HG03064 (cell line): Measurements from ENCODE around the gene FARP1.
"Not testable (repeated sequence)": the region's sequence is repeated elsewhere in the genome, so short reads cannot be mapped to it uniquely, and the experiment has no call there.

Source experiments
- ATAC-seq: cut with Tn5 transposase; IDR thresholded peaks from one replicate; pipeline ENCODE4 v1.9.1; 2021; ENCODE audit warnings: low read depth; ENCODE audit not compliant: unreplicated experiment

FARP1 gene

GRCh38 chr13:98223741-98224140 lies 80.8 kb downstream of the FARP1 start:
- no peak for ATAC-seq

- no peak for ATAC-seq
These were observed 81.7 kb downstream of the FARP1 start for GRCh38 chr13:98224557-98224956.

- ATAC-seq, result no peak
These were observed 82.4 kb downstream of the FARP1 start for GRCh38 chr13:98225036-98225940.

- ATAC-seq, result no peak
These were observed 83.6 kb downstream of the FARP1 start for GRCh38 chr13:98226496-98226895.

GRCh38 chr13:98228661-98229341 lies 85.9 kb downstream of the FARP1 start:
- no peak for ATAC-seq

- not testable (repeated sequence) for ATAC-seq
These were observed 87.9 kb downstream of the FARP1 start for GRCh38 chr13:98230762-98231161.

- no peak for ATAC-seq
These were observed 89.6 kb downstream of the FARP1 start for GRCh38 chr13:98232456-98232855.

GRCh38 chr13:98233127-98233526 lies 90.2 kb downstream of the FARP1 start:
- no peak for ATAC-seq

- no peak for ATAC-seq
These were observed 91.5 kb downstream of the FARP1 start for GRCh38 chr13:98234348-98234747.

GRCh38 chr13:98236197-98236596 lies 93.3 kb downstream of the FARP1 start:
- ATAC-seq, result no peak

GRCh38 chr13:98237331-98237730 lies 94.4 kb downstream of the FARP1 start:
- ATAC-seq, result no peak

GRCh38 chr13:98239162-98240076 lies 96.5 kb downstream of the FARP1 start:
- ATAC-seq, result no peak

GRCh38 chr13:98240135-98240534 lies 97.2 kb downstream of the FARP1 start:
- no peak for ATAC-seq

- ATAC-seq, result no peak
These were observed 98.1 kb downstream of the FARP1 start for GRCh38 chr13:98240974-98241373.

- ATAC-seq, result no peak
These were observed 99.1 kb downstream of the FARP1 start for GRCh38 chr13:98241976-98242375.

- no peak for ATAC-seq
These were observed 99.5 kb downstream of the FARP1 start for GRCh38 chr13:98242403-98242802.

- ATAC-seq, result no peak
These were observed 101.0 kb downstream of the FARP1 start for GRCh38 chr13:98243929-98244272.

GRCh38 chr13:98246538-98247172 lies 103.8 kb downstream of the FARP1 start:
- ATAC-seq, result no peak

- ATAC-seq, result no peak
These were observed 108.8 kb downstream of the FARP1 start for GRCh38 chr13:98251708-98252107.

GRCh38 chr13:98252931-98253470 lies 110.1 kb downstream of the FARP1 start:
- ATAC-seq, result no peak
